ENCODE data around the gene EIF4G1.

GRCh38 chr3:184382326-184383032 lies 68.1 kb downstream of the EIF4G1 start:
- TF ChIP-seq, protein P1, sequence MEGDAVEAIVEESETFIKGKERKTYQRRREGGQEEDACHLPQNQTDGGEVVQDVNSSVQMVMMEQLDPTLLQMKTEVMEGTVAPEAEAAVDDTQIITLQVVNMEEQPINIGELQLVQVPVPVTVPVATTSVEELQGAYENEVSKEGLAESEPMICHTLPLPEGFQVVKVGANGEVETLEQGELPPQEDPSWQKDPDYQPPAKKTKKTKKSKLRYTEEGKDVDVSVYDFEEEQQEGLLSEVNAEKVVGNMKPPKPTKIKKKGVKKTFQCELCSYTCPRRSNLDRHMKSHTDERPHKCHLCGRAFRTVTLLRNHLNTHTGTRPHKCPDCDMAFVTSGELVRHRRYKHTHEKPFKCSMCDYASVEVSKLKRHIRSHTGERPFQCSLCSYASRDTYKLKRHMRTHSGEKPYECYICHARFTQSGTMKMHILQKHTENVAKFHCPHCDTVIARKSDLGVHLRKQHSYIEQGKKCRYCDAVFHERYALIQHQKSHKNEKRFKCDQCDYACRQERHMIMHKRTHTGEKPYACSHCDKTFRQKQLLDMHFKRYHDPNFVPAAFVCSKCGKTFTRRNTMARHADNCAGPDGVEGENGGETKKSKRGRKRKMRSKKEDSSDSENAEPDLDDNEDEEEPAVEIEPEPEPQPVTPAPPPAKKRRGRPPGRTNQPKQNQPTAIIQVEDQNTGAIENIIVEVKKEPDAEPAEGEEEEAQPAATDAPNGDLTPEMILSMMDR (IDR thresholded peaks at IDR 0.05; ENCODE audit: low read length), result no peak
- no peak for TF ChIP-seq EZH2 (IDR thresholded peaks at IDR 0.05; ENCODE audit: borderline replicate concordance, low read length)

Data from OCI-LY1 (cell line).